Heart left ventricle (tissue), 16 donors: ENCODE measurements around the gene NKIRAS2. TPM values are rescaled to one million over a fixed set of nuclear protein-coding genes. Genes with fewer than 3 reads are reported as not detected.

Experiments used
- ATAC-seq, 4 donors: fragments of 200-7000 bp; cut with Tn5 transposase; one replicate each; pipeline ENCODE4 v1.9.1; 2020 to 2022; ENCODE audit warnings: moderate library complexity in 4 of 4, mild to moderate bottlenecking in 3 of 4, moderate number of reproducible peaks in 1 of 4
- DNase-seq, 5 donors: peaks; one replicate each; pipeline ENCODE4 v3.0.0-alpha.2; 2020
- H3K27ac ChIP-seq, 12 donors: fragments of 200-600 bp; sonication (generic) in 4 of 12; one replicate each; pipeline versions ENCODE4 v1.5.0 to v1.8.0; 2016 to 2022; ENCODE audit warnings: mild to moderate bottlenecking in 2 of 12
- H3K27me3 ChIP-seq, 9 donors: fragments of 200-600 bp; sonication (generic) in 2 of 9; one replicate each; pipeline versions ENCODE4 v1.5.1 to v1.8.0; 2016 to 2022; ENCODE audit warnings: mild to moderate bottlenecking in 3 of 9
- H3K36me3 ChIP-seq, 9 donors: fragments of 200-600 bp; sonication (generic) in 2 of 9; one replicate each; pipeline versions ENCODE4 v1.5.0 to v1.8.0; 2018 to 2022; ENCODE audit warnings: mild to moderate bottlenecking in 2 of 9
- H3K4me1 ChIP-seq, 12 donors: fragments of 200-600 bp; sonication (generic) in 4 of 12; one replicate each; pipeline versions ENCODE4 v1.5.0 to v1.8.0; 2016 to 2022; ENCODE audit warnings: mild to moderate bottlenecking in 3 of 12
- H3K4me3 ChIP-seq, 12 donors: fragments of 200-600 bp; sonication (generic) in 4 of 12; one replicate each; pipeline versions ENCODE4 v1.5.0 to v1.8.0; 2017 to 2022; ENCODE audit warnings: mild to moderate bottlenecking in 9 of 12, moderate library complexity in 4 of 12
- H3K9me3 ChIP-seq, 12 donors: fragments of 200-600 bp; sonication (generic) in 4 of 12; one replicate each; pipeline versions ENCODE4 v1.5.0 to v1.8.0; 2016 to 2022; ENCODE audit warnings: mild to moderate bottlenecking in 1 of 12
- CTCF ChIP-seq, 12 donors: fragments of 200-600 bp; sonication (generic) in 4 of 12; IDR thresholded peaks; one replicate each; pipeline versions ENCODE4 v1.5.0 to v1.8.0; 2018 to 2022; ENCODE audit warnings: antibody characterized with exemption in 12 of 12, mild to moderate bottlenecking in 5 of 12
- POLR2A ChIP-seq, 2 donors: fragments of 450-650 bp; IDR thresholded peaks; one replicate each; pipeline ENCODE4 v1.6.1; 2017; ENCODE audit warnings: antibody characterized with exemption in 2 of 2, mild to moderate bottlenecking in 2 of 2, moderate library complexity in 2 of 2
- WGBS, 4 donors: extraction: QIAGEN DNeasy Blood & Tissue Kit in 2 of 4; methylation state at CpG; one replicate each; pipeline versions ENCODE4 v1.1.5 to v1.1.7; 2013 to 2018; 5-methylcytosine and 5-hydroxymethylcytosine counted together
- intact Hi-C, 10 donors: fragments of 100-400 bp; cut with DNase I; formaldehyde crosslinking; loops; one replicate each; pipeline versions ENCODE4 v1.11.1 to v1.14.2; 2022
- polyA plus RNA-seq, 2 donors: library from polyadenylated mRNA; stranded (reverse); fragments of 200-250 nt; gene quantifications; one replicate each; pipeline ENCODE4 v1.2.3, GENCODE V29; 2013
- total RNA-seq, 9 donors: library from RNA; depleted of rRNA in 2 of 9; stranded (reverse); fragments of >200 nt in 2 of 9; fragmentation: NEBNext Ultra II Directional in 3 of 9; extraction: Animal tissue kit (Norgen Biotek cat#: 25700) in 3 of 9; gene quantifications; one replicate each; pipeline versions ENCODE4 v1.1.0 to v1.2.4, GENCODE V29; 2016 to 2023
- donor health status: ischemic (EF 13 %, LVEDD 7.1; RV severe dilation, severe dysfunction).
- donor health status: healthy with polysubstance abuse.
- donor health status: DM: no; HTN: yes; CAD: no.
- donor health status: DM: no; HTN: no; CAD: no.
- donor health status: ischemic (EF 25% LVEDD 6.9; RV normal size, moderate dysfunction).
- donor health status: ischemic (EF 25% LVEDD 5.7; RV mildly dilated, moderate dysfunction).
- donor health status: healthy.
- donor health status: DM: yes; HTN: yes; CAD: no.
- donor health status: ischemic (EF 35%, LVEDD 5.7; RV mildly dilated, moderate dysfunction).
- donor health status: nonischemic (EF 11% LVEDD 7.7; RV severe dilation, severe dysfunction).
- donor health status: DM: yes; HTN: yes; CAD: no.
- donor health status: PGD.
- donor health status: ischemic (EF 29% LVEDD 5.4; RV normal size, mild dysfunction).
- donor health status: nonischemic (EF 23%, LVEDD 6.1; RV moderate dilation, normal function).

NKIRAS2 gene
- total and polyA plus RNA-seq, 11 donors = 50.6 to 78.9 (median 55.9) TPM

GRCh38 chr17:41975099-41976083 is 44.5 kb upstream of the NKIRAS2 start:
- no peak for TF ChIP-seq CTCF (IDR thresholded peaks at IDR 0.05)
- no peak for TF ChIP-seq POLR2A (IDR thresholded peaks at IDR 0.05)
- no peaks in the 10 kb centered on the region for H3K9me3 ChIP-seq
- peak overlapping the region in 1 of 12 donors; percentile 54 for H3K27ac ChIP-seq
- no peak overlapping the region for H3K4me3 ChIP-seq
- DNase-seq (peak in 1 of 5 donors; percentile 4), ATAC-seq (no peak)
- peaks cover 0 to 98% (median 88%) of the 10 kb centered on the region in 9 donors for H3K36me3 ChIP-seq
- H3K27me3 ChIP-seq = no peaks in the 10 kb centered on the region
- 86 to 93% (median 91%) methylated on average over 8 to 9 of the region's 9 CpGs for WGBS, 4 donors
- peaks cover 0 to 24% (median 19%) of the 10 kb centered on the region in 12 donors for H3K4me1 ChIP-seq
- intact Hi-C loops = no loop called here

GRCh38 chr17:41976142-41976768 is 43.6 kb upstream of the NKIRAS2 start:
- H3K4me1 ChIP-seq = peaks cover 0 to 21% (median 18%) of the 10 kb centered on the region in 12 donors
- H3K36me3 ChIP-seq = peaks cover 3 to 99% (median 94%) of the 10 kb centered on the region in 9 donors
- ATAC-seq = no peak
- no peak for DNase-seq
- intact Hi-C loops = no loop called here
- 70 to 79% (median 79%) methylated on average over 11 of the region's 11 CpGs for WGBS, 4 donors
- H3K27ac ChIP-seq = peak overlapping the region in 4 of 12 donors; percentile 33 to 54 (median 40)
- H3K4me3 ChIP-seq = no peak overlapping the region
- H3K9me3 ChIP-seq = no peaks in the 10 kb centered on the region
- TF ChIP-seq CTCF (IDR thresholded peaks at IDR 0.05) (no peak), POLR2A (IDR thresholded peaks at IDR 0.05) (no peak)
- H3K27me3 ChIP-seq = no peaks in the 10 kb centered on the region

GRCh38 chr17:41977991-41978390 is 41.9 kb upstream of the NKIRAS2 start:
- TF ChIP-seq POLR2A (IDR thresholded peaks at IDR 0.05) (no peak), CTCF (IDR thresholded peaks at IDR 0.05) (no peak)
- no peak overlapping the region for H3K27ac ChIP-seq
- no peaks in the 10 kb centered on the region for H3K9me3 ChIP-seq
- ATAC-seq = no peak
- H3K27me3 ChIP-seq = no peaks in the 10 kb centered on the region
- H3K36me3 ChIP-seq = peaks cover 3 to 100% (median 96%) of the 10 kb centered on the region in 9 donors
- WGBS, 4 donors = 93 to 96% (median 94%) methylated on average over 4 of the region's 4 CpGs
- no peak overlapping the region for H3K4me3 ChIP-seq
- intact Hi-C loops = no loop called here
- peaks cover 0 to 11% (median 8%) of the 10 kb centered on the region in 12 donors for H3K4me1 ChIP-seq
- DNase-seq = no peak
